ENCODE measurements around the gene CACFD1.
A peak's percentile ranks its signal among the peaks of the same experiment; 100 is the strongest.

The CACFD1 gene

DNA sequence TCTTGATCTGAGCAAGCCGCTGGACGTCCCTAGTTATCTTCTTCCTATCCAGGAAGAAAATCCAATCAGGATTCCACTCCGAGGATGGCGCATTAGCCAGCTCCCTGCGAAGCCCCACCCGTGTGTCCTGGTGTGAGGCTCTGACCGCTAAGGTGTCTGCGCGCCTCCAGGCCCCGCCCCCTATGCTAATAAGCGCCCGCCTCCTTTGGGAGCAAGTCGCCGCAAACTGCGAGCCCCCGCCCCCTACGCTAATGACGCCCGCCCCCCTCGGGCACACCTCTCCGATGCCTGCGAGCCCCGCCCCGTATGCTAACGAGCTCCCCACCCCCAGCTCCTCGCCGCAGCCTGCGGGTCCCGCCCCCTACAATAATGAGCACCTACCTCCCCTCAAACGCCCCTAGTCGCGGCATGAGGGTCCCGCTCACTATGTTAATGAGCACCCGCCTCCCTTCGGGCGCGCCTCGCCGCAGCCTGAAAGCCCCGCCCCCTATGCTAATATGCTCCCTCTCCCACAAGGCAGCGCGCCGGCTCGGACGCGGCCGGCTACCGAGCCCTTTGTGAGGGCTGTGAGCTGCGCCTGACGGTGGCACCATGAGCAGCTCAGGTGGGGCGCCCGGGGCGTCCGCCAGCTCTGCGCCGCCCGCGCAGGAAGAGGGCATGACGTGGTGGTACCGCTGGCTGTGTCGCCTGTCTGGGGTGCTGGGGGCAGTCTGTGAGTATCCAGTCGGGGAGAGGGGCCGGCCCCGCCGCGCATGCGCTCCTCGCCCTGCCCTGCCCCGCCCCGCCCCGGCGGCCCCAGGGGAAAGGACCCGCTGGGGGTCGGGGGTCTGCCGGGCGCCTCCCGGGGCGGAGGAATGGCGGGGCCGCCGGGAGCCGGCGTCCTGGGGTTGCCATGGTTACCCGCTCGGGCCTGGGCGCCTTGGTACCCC, at the start of gene CACFD1:
Gene CACFD1, plus strand, starts transcription at position 503 of the 929 bp plus-strand sequence. Its CDS starts 89 bp downstream, at position 592.
- peak; percentile 75 for DNase-seq (ENCODE audit: low read depth, low spot score)

DNA sequence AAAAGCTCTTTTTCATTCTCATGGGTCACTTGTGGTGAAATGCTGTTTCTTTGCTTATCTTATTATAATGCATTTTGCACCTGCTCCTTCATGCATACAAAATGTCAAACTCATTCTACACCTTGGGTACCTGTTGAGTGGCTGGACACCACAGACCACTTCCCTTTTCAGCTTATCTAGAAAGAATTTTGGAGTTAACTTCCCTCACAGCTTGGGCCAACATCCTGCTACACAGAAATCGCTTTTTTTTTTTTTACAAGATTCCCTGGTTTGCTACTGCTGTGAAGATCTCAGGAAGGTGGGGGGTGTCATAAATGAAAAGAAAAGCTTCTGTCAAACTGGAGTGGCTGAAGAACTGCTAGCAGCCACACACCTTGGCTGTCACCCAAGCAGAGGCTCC, 44.6 kb upstream of the CACFD1 start:
- DNase-seq (ENCODE audit: low read depth, low spot score) = no peak

DNA sequence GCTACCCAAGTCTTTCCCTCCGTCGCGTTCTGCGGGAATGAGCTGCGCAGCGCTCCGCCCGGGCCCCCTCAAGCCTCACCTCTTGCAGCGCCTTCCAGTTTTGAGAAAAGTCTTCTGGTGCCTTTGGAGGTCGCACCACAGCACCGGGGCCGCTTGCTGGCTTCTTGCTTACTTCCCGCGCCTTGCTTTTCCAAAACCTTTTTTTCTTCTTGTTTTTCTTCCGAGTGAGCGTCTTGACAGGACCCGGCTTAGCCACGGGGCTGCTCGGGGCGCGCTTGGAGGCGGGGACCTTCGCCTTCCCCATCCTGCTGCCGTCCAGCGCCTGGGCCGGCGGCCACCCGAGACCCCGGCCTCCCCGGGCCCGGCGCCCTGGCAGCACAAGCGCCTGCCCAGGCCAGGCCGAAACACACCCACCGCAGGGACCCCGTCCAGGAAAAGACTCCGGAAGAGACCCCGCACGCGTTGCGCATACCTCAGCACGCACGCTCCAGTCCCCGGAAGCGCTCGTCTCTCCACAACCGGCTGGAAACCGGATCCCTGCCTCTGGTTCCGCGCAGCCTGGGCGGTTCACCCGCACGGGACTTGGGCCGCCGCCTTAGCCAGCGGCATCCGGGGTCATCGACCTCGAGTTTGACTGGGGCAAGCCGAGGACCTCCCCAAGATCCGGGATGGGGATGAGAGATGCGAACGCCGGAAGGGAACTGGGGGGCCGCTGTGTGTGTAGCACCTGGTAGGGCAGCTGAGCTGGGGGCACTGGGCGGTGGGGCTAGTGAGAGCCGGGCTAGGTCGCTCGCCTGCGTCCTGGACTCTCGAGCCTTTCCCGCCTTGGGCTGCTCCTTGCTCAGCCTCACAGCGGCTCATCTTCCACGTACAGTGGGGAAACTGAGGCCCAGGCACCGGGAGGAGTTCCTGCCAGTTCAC, 42.0 kb upstream of the CACFD1 start, which contains the start of gene REXO4:
Gene REXO4, minus strand, starts transcription at position 470 of the 921 bp plus-strand sequence. Its CDS starts 166 bp downstream, at position 304.
- peak; percentile 72 for DNase-seq (ENCODE audit: low read depth, low spot score)

DNA sequence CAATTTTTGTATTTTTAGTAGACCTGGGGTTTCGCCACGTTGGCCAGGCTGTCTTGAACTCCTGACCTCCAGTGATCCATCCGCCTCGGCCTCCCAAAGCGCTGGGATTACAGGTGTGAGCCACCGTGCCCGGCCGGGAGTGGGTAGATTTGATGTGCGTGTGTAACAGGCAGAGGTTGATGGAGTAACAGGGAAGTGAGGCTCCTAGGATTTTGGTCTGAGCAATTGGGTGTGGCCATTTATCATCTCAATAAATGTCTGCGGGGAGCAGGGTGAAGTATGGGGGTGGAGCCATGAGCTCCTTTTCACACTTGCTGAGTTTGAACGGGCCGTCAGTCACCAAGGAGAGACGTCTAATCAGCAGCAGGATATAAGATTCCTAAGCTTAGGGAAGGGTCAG, 40.8 kb upstream of the CACFD1 start:
- no peak for DNase-seq (ENCODE audit: low read depth, low spot score)

DNA sequence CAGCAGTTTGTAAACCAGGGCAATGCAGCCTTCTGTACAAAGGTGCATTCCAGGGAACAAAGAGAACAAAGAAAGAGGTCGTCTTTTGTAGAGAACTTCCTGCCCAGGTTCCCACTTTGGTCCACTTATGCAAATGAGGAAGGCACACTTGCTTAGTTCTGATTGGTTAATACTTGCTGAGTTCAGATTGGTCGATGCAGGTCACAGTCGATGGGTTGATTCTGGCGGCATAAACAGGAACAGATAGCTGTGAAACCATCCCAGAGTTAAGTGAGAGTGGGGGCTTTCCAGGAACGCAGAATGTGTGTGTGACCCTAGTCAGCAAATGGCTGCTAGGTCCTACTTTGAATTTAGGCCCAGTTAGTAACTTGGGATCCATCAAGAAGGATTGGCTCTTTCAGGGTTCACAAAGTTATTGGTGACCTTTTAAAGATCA, 39.4 kb upstream of the CACFD1 start:
- DNase-seq (ENCODE audit: low read depth, low spot score) = no peak

DNA sequence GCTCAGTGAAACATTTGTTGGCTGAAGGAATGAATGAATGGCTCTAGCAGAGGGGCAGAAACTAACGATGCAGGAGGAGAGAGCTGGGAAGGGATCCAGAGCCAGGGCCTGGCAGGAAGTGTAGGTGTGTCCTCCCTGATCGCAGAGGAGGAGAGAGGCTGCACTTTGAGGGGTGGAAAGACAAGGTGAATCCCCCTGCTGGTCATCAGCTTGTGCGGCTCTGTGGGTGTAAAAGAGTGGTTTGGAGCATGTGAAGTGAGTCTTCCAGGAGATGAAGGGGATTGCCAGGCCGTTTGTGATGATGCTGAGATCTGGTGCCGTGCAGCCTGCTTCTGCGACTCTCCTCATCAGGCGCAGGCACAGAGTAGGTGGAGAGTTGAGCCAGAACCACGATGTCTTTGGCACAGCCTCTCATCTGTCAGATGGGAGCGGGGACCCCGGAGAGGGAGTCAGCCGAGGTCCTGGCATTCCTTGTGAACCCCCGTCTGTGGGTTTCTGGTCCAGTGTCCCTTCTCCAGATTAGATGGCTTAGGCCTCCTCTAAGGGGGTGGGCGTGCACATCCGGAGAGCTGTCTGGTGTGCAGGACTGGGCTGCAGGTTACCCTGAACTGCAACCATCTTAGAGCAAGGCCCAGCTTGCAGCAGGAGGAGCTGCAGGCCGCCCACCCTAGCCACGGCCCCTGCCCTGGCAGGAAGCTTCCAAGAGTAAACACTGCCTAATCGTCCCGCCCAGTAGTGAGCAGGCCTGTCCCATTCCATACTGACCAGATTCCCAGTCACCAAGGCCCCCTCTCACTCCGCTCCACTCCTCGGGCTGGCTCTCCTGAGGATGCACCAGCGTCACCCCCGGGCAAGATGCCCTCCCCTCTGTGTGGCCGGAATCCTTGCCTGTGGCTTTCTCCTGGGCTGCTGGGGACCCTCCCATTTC, 37.9 kb upstream of the CACFD1 start, which contains the start of gene ADAMTS13:
Gene ADAMTS13, plus strand, starts transcription at position 753 of the 928 bp plus-strand sequence. Its CDS starts 77 bp downstream, at position 830.
- no peak for DNase-seq (ENCODE audit: low read depth, low spot score)

DNA sequence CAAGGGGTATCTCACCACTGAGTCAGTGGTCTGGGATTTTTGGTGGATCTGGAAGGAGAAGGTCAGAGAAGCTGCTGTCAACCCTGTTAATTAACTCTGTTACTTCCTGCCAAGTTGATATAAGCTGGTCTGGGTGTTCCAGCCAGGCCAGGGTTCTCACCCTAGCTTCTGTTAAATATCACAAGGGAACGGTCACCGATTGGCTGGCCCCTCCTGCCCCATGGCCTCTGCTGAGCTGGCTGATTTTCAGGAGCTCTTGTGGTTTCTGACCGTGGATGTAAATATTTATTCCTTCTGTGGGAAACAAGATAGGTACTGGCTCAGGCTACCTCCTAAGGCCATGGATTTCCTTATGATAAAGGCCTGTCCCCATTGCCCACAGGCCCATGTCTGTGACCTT, 36.6 kb upstream of the CACFD1 start:
- DNase-seq (ENCODE audit: low read depth, low spot score) = no peak

DNA sequence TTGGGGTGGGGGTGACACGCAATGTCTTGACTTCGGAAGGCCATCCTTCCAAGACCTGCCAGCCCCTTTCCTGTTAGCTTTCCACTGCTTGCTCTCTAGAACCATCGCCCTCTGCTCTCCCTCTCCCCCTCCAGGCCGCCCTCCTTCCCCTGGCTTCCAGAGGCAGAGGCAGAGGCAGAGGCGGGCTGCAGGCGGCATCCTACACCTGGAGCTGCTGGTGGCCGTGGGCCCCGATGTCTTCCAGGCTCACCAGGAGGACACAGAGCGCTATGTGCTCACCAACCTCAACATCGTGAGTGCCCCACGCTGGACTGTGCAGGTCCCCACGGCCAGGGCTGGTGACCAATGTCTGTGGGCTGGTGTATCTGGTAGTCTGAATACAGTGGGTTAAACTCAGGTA, 35.6 kb upstream of the CACFD1 start:
- DNase-seq (ENCODE audit: low read depth, low spot score) = no peak

DNA sequence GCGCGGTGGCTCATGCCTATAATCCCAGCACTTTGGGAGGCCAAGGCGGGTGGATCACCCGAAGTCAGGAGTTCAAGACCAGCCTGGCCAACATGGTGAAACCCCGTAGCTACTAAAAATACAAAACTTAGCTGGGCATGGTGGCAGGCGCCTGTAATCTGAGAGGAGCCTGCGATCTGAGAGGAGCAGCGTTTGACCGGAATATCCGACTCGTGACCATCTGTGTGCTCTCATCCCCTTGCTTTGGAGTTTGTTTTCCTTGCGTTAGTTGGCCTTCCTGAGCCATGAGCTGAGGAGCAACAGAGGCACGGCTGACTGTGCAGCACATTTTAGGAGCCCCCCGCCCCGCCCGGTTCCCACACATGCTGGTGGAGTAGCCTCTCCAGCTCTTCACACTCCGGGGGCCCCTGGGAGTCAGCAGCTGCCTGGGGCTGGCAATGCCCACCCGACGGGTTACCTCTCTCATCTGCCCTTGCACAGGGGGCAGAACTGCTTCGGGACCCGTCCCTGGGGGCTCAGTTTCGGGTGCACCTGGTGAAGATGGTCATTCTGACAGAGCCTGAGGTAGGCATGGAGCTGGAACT, 34.6 kb upstream of the CACFD1 start:
- no peak for DNase-seq (ENCODE audit: low read depth, low spot score)

DNA sequence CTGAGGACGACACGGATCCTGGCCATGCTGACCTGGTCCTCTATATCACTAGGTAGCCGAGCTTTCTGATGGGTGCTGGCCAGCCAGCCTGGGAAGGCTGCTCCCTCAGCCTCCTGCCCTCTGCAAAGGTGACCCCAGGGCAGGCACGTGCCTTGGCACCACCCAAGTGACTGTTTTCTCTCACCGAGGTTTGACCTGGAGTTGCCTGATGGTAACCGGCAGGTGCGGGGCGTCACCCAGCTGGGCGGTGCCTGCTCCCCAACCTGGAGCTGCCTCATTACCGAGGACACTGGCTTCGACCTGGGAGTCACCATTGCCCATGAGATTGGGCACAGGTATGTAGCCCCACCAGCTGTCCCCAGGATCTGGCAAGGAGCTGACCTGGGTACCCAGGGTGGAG, 33.8 kb upstream of the CACFD1 start:
- no peak for DNase-seq (ENCODE audit: low read depth, low spot score)

DNA sequence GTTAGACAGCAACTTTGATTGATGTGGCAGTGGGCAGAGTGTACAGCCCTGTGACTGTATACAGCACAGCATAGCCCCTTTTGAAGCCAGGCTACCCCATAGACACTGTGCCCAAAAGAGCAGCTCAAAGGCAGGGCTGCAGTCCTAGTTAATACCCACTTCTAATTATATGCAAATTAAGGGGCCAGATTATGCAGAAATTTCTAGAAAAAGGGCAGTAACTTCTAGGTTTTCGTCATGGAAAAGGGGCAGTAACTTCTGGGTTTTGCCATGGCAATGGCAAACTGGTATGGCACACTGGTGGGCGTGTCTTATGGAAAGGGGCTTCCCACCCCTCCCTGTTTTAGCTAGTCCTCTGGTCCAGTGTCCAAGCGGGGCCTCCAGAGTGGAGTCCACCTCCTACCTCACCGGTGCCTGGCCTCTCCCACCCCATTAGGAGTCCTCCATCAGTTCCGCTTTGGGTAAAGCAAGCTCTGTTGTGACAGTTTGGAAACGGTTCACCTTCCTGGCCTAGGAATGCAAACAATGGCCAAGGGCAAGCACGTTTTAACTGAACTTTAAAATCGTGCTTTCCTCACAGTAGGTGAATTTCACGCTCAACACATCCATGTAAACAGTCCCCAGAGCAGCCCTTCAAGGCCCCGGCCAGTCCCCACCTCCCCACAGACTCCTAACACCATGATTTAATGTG, 32.0 kb upstream of the CACFD1 start:
- DNase-seq (ENCODE audit: low read depth, low spot score) = no peak

DNA sequence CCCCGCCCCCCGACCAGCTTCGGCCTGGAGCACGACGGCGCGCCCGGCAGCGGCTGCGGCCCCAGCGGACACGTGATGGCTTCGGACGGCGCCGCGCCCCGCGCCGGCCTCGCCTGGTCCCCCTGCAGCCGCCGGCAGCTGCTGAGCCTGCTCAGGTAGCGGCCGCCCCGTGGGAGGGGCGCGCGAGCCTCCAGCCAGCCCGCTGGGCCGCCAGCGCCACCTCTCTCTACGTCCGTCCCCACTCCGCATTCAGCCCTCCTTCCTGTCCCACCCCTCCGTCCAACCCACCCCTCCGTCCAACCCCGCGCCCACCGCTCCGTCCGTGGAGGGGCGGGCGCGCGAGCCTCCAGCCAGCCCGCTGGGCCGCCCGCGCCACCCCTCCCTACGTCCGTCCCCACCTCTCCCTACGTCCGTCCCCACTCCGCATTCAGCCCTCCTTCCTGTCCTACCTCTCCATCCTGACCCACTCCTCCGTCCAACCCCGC, 31.1 kb upstream of the CACFD1 start:
- DNase-seq (ENCODE audit: low read depth, low spot score) = no peak

DNA sequence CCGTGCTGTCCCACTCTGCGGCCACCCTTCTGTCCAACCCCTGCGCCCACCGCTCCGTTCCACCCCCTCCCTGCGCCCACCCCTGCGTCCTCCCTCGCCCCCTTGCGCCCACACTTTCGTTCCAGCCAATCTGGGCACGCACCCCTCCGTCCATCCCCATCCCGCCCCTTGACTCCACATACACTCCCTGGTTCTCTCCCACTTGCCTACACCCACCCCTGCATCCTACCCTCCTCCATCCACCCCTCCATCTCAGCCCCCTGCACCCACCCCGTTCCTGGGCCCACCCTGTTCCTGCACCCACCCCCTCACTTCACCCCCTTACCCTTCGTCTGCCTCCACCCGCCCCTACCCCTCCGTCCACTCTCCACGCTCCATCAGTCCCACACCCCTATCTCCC, 30.6 kb upstream of the CACFD1 start:
- DNase-seq (ENCODE audit: low read depth, low spot score) = no peak

DNA sequence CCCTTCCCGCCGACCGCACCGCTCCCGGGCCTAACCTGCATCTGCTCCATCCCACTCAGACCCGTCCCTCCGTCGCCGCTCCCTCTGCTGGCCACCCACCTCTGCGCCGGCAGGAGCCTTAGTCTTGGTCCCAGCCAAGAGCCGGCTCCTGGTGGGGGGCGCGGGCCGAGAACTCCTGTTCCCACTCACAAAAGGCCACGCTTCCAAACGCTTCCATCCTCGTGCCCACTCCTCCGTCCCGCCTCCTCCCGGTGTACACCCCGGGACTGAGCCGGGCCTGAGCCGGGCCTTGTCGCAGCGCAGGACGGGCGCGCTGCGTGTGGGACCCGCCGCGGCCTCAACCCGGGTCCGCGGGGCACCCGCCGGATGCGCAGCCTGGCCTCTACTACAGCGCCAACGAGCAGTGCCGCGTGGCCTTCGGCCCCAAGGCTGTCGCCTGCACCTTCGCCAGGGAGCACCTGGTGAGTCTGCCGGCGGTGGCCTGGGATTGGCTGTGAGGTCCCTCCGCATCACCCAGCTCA, 30.1 kb upstream of the CACFD1 start:
- DNase-seq (ENCODE audit: low read depth, low spot score) = no peak

DNA sequence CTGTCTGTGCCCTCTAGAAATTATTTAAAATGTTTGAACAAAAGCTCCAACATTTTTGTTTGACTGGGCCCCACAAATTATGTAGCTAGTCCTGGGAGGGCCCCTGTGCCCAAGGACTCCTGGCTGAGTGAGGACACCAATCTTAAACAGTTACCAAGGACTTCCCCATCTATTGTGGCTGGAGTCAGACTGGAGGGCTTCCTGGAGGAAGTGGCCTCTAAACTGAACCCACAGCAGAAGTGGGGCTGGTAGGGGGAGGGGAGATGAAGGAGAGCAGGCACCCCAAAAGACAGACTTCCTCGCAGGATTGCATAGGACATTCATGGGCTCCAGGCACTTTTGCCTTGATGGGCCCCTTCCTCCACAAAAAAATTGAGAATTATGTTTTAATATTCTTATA, 29.5 kb upstream of the CACFD1 start:
- DNase-seq (ENCODE audit: low read depth, low spot score) = no peak

DNA sequence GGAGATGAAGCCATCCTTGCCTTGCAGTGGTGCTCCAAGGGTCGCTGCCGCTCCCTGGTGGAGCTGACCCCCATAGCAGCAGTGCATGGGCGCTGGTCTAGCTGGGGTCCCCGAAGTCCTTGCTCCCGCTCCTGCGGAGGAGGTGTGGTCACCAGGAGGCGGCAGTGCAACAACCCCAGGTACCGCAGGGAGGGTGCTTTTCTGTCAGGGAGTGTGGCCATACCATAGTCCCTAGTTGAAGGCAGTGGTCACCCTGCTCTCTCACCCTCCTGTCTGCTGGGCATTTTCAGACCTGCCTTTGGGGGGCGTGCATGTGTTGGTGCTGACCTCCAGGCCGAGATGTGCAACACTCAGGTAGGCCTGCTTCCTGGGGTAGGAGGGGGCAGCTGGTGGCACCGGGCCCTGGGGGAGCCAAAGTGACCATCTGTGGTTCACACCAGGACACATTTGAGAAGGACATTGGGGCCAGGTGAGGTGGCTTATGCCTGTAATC, 26.4 kb upstream of the CACFD1 start:
- no peak for DNase-seq (ENCODE audit: low read depth, low spot score)

DNA sequence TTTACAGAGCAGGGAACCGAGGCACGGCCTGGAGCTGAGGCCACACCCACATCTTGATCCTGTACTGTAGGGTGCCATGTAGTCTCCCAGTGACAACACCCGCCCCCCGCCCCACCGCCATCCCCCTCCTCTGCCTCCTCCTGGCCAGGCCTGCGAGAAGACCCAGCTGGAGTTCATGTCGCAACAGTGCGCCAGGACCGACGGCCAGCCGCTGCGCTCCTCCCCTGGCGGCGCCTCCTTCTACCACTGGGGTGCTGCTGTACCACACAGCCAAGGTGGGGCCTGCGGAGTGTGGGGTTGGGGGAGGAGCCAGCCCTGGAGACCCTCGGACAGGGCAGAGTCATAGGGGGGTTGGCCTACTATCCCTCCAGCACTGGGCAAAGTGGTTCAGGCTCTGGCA, 23.1 kb upstream of the CACFD1 start:
- no peak for DNase-seq (ENCODE audit: low read depth, low spot score)

DNA sequence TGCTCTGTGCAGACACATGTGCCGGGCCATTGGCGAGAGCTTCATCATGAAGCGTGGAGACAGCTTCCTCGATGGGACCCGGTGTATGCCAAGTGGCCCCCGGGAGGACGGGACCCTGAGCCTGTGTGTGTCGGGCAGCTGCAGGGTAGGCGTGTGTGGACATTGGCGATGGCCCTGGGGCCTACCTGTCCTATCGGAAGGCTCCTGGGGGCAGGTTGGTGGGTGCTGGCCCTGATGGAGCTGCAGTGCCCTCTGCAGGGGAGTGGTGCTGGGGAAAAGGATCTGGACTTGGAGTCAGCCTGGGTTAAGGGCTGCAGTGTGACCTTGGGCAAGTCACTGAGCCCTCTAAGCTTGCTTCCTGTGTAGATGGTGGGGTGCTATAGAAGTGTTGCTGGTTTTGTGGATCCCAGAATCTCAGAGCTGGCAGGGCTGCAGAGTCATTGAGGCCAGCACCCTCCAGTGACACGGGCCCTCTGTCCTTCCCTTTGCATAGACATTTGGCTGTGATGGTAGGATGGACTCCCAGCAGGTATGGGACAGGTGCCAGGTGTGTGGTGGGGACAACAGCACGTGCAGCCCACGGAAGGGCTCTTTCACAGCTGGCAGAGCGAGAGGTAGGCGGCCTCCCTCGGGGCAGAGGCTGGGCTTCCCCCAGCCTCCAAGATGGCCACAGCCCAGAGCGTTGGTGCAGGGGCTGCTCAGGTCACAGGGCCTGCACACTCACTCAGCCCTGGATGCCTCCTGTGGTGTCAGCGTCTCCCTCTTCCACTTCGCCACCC, 21.8 kb upstream of the CACFD1 start:
- no peak for DNase-seq (ENCODE audit: low read depth, low spot score)

DNA sequence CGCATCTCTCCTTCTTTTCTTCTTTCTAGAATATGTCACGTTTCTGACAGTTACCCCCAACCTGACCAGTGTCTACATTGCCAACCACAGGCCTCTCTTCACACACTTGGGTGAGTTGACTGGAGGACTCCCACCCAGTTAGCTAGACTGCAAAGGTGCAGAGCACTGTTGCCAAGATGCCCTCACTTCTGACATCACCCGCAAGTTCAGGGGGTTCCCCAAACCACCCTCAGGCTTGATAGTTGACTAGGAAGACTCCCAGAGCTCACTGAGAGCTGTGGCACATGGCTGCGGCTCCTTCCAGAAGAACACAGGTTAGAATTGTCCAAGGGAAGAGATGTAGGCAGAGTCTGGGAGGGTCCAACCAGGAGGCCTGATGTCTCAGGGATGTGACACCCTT, 20.4 kb upstream of the CACFD1 start:
- DNase-seq (ENCODE audit: low read depth, low spot score) = no peak

All from brain pericyte (primary cell).